SK-N-SH (cell line): ENCODE results near the gene RHOT1.

Source experiments
- CHD2 ChIP-seq: fragments of 150-350 bp; IDR thresholded peaks from 2 replicates; pipeline ENCODE4 v1.6.1; 2018; ENCODE audit warnings: low read length; ENCODE audit not compliant: partially characterized antibody
- CTCF ChIP-seq: fragments of 200-600 bp; sonication (generic); IDR thresholded peaks from 2 replicates; pipeline ENCODE4 v1.6.1; 2017; ENCODE audit warnings: antibody characterized with exemption, mild to moderate bottlenecking, moderate library complexity
- FOSL2 ChIP-seq: IDR thresholded peaks from 2 replicates; pipeline ENCODE4 v1.4.0; 2012; ENCODE audit warnings: low read depth, mild to moderate bottlenecking, moderate library complexity, borderline replicate concordance
- GABPA ChIP-seq: IDR thresholded peaks from 2 replicates; pipeline ENCODE4 v1.4.0; 2012; ENCODE audit warnings: low read depth, mild to moderate bottlenecking
- MAX ChIP-seq: IDR thresholded peaks from 2 replicates; pipeline ENCODE4 v1.4.0; 2012; ENCODE audit warnings: low read depth
- SIN3A ChIP-seq: IDR thresholded peaks from 2 replicates; pipeline ENCODE4 v1.6.1; 2012; ENCODE audit warnings: low read depth, mild to moderate bottlenecking, low read length, moderate library complexity, borderline replicate concordance
- SMC3 ChIP-seq: IDR thresholded peaks from 2 replicates; pipeline ENCODE4 v1.6.1; 2012; ENCODE audit warnings: low read depth, low read length, improper control_type of control experiment
- TAF1 ChIP-seq: IDR thresholded peaks from 2 replicates; pipeline ENCODE4 v1.6.1; 2012; ENCODE audit warnings: low read depth, mild to moderate bottlenecking, low read length, moderate library complexity, borderline replicate concordance
- TEAD4 ChIP-seq: IDR thresholded peaks from 2 replicates; pipeline ENCODE4 v1.4.0; 2012; ENCODE audit warnings: mild to moderate bottlenecking, borderline replicate concordance; ENCODE audit not compliant: insufficient read depth
- USF1 ChIP-seq: IDR thresholded peaks from 2 replicates; pipeline ENCODE4 v1.4.0; 2012; ENCODE audit warnings: low read depth, borderline replicate concordance
- ZBTB33 ChIP-seq: IDR thresholded peaks from 2 replicates; pipeline ENCODE4 v1.4.0; 2012; ENCODE audit warnings: low read depth, borderline replicate concordance

GRCh38 chr17:32116937-32117336 is 25.4 kb upstream of the RHOT1 start:
- TF ChIP-seq CTCF = no peak
- no peak for TF ChIP-seq GABPA
- no peak for TF ChIP-seq USF1
- TF ChIP-seq FOSL2 = no peak
- TF ChIP-seq TAF1 = no peak
- no peak for TF ChIP-seq SMC3
- no peak for TF ChIP-seq ZBTB33
- TF ChIP-seq MAX = no peak
- no peak for TF ChIP-seq CHD2
- no peak for TF ChIP-seq TEAD4
- no peak for TF ChIP-seq SIN3A
